ENCODE results near the gene PTCD3. TPM values are rescaled to one million over a fixed set of nuclear protein-coding genes. Genes with fewer than 3 reads are reported as not detected.

The PTCD3 gene
- polyA plus RNA-seq, 1 of the 3 experiments (the other 2 are of a cell fraction) = 44.5 TPM

GRCh38 chr2:86068136-86068588 is 37.9 kb upstream of the PTCD3 start:
- Histone ChIP-seq H3K79me2 (ENCODE audit: insufficient read depth) (no peaks in the 10 kb centered on the region), H4K20me1 (ENCODE audit: insufficient read depth) (no peaks in the 10 kb centered on the region), H3K9ac (no peak overlapping the region), H3K4me2 (no peak overlapping the region), H3K9me2 (no peaks in the 10 kb centered on the region), H3K36me3 (replicated peaks in 1 of 2; ENCODE audit: control insufficient read depth in 1 of 2, insufficient read depth in 2 of 2, low read length in 1 of 2) (peaks cover 54 to 73% of the 10 kb centered on the region in 2 experiments), H3F3A (replicated peaks; ENCODE audit: insufficient read depth) (peaks cover 4% of the 10 kb centered on the region), H2AFZ (ENCODE audit: low read depth) (no peak overlapping the region), H3K4me3 (ENCODE audit: low read depth in 2 of 2, low read length in 1 of 2) (no peak overlapping the region), H3K27me3 (ENCODE audit: insufficient read depth) (no peaks in the 10 kb centered on the region), H3K4me1 (ENCODE audit: control insufficient read depth in 1 of 2, insufficient read depth in 2 of 2, low read depth in 1 of 2, low read length in 1 of 2) (peaks cover 0 to 41% of the 10 kb centered on the region in 2 experiments; a peak in 2 of 4 replicates), H3K9me3 (no peaks in the 10 kb centered on the region; the same call in 1 of the 2 replicates), H3K27ac (ENCODE audit: low read depth in 2 of 2, low read length in 1 of 2) (no peak overlapping the region)
- no peak for TF ChIP-seq USF1 (IDR thresholded peaks at IDR 0.05; ENCODE audit: borderline replicate concordance, low read depth)
- no peak for TF ChIP-seq POLR2AphosphoS5 (IDR thresholded peaks at IDR 0.05; ENCODE audit: low read depth, low read length)
- no peak for TF ChIP-seq RXRA (IDR thresholded peaks at IDR 0.05; ENCODE audit: borderline replicate concordance, low read depth)
- no peak for TF ChIP-seq NRF1 (IDR thresholded peaks at IDR 0.05; ENCODE audit: low read depth, low read length)
- TF ChIP-seq FOXJ3 (CRISPR knock-in tag; IDR thresholded peaks at IDR 0.05) = no peak
- no peak for TF ChIP-seq TCF12 (IDR thresholded peaks at IDR 0.05)
- no peak for TF ChIP-seq ZBTB33 (IDR thresholded peaks at IDR 0.05; ENCODE audit: borderline replicate concordance, low read depth)
- TF ChIP-seq RAD21 (IDR thresholded peaks at IDR 0.05; ENCODE audit: low read length) = no peak
- TF ChIP-seq RFX5 (IDR thresholded peaks at IDR 0.05; ENCODE audit: low read length) = no peak
- TF ChIP-seq SMC3 (IDR thresholded peaks at IDR 0.05; ENCODE audit: low read depth, low read length) = no peak
- no peak for TF ChIP-seq EP300 (IDR thresholded peaks at IDR 0.05; ENCODE audit: borderline replicate concordance in 1 of 2, low read depth in 1 of 2, low read length in 1 of 2)
- TF ChIP-seq YY1 (IDR thresholded peaks at IDR 0.05; ENCODE audit: low read depth) = no peak
- TF ChIP-seq FOXM1 (IDR thresholded peaks at IDR 0.05; ENCODE audit: low read depth) = no peak
- no peak for TF ChIP-seq EZH2phosphoT487 (IDR thresholded peaks at IDR 0.05; ENCODE audit: borderline replicate concordance, low read depth)
- TF ChIP-seq USF2 (IDR thresholded peaks at IDR 0.05; ENCODE audit: borderline replicate concordance, low read depth, low read length) = no peak
- no peak for TF ChIP-seq GABPA (IDR thresholded peaks at IDR 0.05; ENCODE audit: low read depth)
- TF ChIP-seq CHD2 (IDR thresholded peaks at IDR 0.05; ENCODE audit: low read length, partially characterized antibody) = no peak
- TF ChIP-seq ELF1 (IDR thresholded peaks at IDR 0.05) = no peak
- TF ChIP-seq MXI1 (IDR thresholded peaks at IDR 0.05; ENCODE audit: low read depth, low read length) = no peak
- no peak for TF ChIP-seq PBX3 (IDR thresholded peaks at IDR 0.05)
- DNase-seq = no peak
- CTCF ChIA-PET = interaction anchor here (1.0 to 6.3 kb wide), 6 partner anchors 11 to 254 kb away, joined by 3 to 39 read pairs (median 14); partner anchors contain the start of gene ST3GAL5
- WGBS (ENCODE audit: low lambda C conversion rate) = 71% methylated on average over 5 of the region's 7 CpGs
- POLR2A ChIA-PET = no interaction called here
